ENCODE data around the gene MBD3L1. TPM values are rescaled to one million over a fixed set of nuclear protein-coding genes. Genes with fewer than 3 reads are reported as not detected.

Gene MBD3L1
- total and polyA plus RNA-seq, 2 experiments from 2014 or later: not detected

DNA sequence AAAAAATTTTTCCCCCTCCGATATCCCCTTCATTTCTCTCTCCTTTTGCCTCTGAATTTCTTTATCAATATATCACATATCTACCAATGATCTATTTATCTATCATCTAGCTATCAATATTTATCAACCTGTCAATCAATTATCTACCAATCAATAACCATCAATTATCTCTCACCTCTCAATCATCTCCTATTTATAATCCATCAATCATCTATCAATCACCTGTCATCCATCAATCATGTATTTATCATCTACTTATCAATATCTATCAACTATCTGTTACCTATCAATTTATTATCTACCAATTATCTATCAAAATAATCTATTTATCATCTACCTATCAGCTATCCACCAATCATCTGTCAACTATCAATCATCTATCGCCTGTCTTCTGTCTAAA is 17.1 kb downstream of the MBD3L1 start (continued):
- TF ChIP-seq, protein P1, sequence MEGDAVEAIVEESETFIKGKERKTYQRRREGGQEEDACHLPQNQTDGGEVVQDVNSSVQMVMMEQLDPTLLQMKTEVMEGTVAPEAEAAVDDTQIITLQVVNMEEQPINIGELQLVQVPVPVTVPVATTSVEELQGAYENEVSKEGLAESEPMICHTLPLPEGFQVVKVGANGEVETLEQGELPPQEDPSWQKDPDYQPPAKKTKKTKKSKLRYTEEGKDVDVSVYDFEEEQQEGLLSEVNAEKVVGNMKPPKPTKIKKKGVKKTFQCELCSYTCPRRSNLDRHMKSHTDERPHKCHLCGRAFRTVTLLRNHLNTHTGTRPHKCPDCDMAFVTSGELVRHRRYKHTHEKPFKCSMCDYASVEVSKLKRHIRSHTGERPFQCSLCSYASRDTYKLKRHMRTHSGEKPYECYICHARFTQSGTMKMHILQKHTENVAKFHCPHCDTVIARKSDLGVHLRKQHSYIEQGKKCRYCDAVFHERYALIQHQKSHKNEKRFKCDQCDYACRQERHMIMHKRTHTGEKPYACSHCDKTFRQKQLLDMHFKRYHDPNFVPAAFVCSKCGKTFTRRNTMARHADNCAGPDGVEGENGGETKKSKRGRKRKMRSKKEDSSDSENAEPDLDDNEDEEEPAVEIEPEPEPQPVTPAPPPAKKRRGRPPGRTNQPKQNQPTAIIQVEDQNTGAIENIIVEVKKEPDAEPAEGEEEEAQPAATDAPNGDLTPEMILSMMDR (conservative IDR thresholded peaks at IDR 0.05; ENCODE audit: low read depth in 2 of 2): no peak
- TF ChIP-seq STAT1 (IDR thresholded peaks at IDR 0.05; ENCODE audit: unreplicated experiment): no peak
- no peak for TF ChIP-seq EZH2phosphoT487 (IDR thresholded peaks at IDR 0.05; ENCODE audit: unreplicated experiment)
- TF ChIP-seq JUNB (IDR thresholded peaks at IDR 0.05; ENCODE audit: unreplicated experiment): no peak
- no peak for TF ChIP-seq ZNF331 (CRISPR knock-in tag; IDR thresholded peaks at IDR 0.05; ENCODE audit: low read depth)
- TF ChIP-seq, protein P2, sequence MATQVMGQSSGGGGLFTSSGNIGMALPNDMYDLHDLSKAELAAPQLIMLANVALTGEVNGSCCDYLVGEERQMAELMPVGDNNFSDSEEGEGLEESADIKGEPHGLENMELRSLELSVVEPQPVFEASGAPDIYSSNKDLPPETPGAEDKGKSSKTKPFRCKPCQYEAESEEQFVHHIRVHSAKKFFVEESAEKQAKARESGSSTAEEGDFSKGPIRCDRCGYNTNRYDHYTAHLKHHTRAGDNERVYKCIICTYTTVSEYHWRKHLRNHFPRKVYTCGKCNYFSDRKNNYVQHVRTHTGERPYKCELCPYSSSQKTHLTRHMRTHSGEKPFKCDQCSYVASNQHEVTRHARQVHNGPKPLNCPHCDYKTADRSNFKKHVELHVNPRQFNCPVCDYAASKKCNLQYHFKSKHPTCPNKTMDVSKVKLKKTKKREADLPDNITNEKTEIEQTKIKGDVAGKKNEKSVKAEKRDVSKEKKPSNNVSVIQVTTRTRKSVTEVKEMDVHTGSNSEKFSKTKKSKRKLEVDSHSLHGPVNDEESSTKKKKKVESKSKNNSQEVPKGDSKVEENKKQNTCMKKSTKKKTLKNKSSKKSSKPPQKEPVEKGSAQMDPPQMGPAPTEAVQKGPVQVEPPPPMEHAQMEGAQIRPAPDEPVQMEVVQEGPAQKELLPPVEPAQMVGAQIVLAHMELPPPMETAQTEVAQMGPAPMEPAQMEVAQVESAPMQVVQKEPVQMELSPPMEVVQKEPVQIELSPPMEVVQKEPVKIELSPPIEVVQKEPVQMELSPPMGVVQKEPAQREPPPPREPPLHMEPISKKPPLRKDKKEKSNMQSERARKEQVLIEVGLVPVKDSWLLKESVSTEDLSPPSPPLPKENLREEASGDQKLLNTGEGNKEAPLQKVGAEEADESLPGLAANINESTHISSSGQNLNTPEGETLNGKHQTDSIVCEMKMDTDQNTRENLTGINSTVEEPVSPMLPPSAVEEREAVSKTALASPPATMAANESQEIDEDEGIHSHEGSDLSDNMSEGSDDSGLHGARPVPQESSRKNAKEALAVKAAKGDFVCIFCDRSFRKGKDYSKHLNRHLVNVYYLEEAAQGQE (IDR thresholded peaks at IDR 0.05; ENCODE audit: unreplicated experiment): no peak
- TF ChIP-seq EZH2 (IDR thresholded peaks at IDR 0.05; ENCODE audit: low read depth, unreplicated experiment): no peak
- no peak for TF ChIP-seq POLR2AphosphoS5 (IDR thresholded peaks at IDR 0.05; ENCODE audit: low read depth)

DNA sequence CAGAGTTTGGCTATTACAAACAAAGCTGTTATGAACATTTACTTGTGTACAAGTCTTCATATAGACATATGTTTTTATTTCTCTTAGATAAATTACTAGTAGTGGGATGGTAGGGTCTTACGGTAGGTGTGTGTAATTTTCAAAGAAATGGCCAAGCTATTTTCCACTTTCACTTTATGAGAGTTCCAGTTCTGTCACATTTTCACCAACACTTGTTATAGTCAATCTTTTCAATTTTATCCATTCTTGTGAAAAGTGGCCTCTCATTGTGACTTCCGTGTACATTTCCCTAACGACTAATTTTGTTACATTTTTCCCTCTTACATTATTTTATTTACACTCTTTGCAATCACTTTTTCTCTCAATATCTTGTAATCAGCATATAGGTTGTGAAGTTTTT is 18.3 kb downstream of the MBD3L1 start:
- no peaks in the 10 kb centered on the region for H3F3A ChIP-seq (replicated peaks; ENCODE audit: low read depth)
- no peaks in the 10 kb centered on the region for H3K79me2 ChIP-seq (replicated peaks; ENCODE audit: insufficient read depth)
- H3K27me3 ChIP-seq (ENCODE audit: insufficient read depth): no peaks in the 10 kb centered on the region
- H3K9me2 ChIP-seq (ENCODE audit: insufficient read depth): no peaks in the 10 kb centered on the region
- H3K4me3 ChIP-seq: no peak overlapping the region
- H3K4me2 ChIP-seq: no peak overlapping the region
- no peaks in the 10 kb centered on the region for H3K36me3 ChIP-seq (ENCODE audit: insufficient read depth)
- H3K9me3 Mint-ChIP-seq: peaks cover 96% of the 10 kb centered on the region
- peaks cover 36% of the 10 kb centered on the region for H3K36me3 Mint-ChIP-seq (ENCODE audit: low read depth)
- H3K4me1 Mint-ChIP-seq: no peaks in the 10 kb centered on the region
- no peak for DNase-seq (ENCODE audit: low spot score)
- H3K4me1 ChIP-seq (ENCODE audit: insufficient read depth): no peaks in the 10 kb centered on the region
- H3K27ac Mint-ChIP-seq: no peak overlapping the region
- H3K27me3 Mint-ChIP-seq (ENCODE audit: insufficient read depth, low read depth, poor library complexity): peaks cover 1% of the 10 kb centered on the region
- H4K20me1 ChIP-seq (replicated peaks; ENCODE audit: insufficient read depth): no peaks in the 10 kb centered on the region
- ATAC-seq: no peak
- H3K4me3 Mint-ChIP-seq: no peak overlapping the region
- H2AFZ ChIP-seq: no peak overlapping the region
- H3K27ac ChIP-seq (ENCODE audit: low read depth): no peak overlapping the region
- TF ChIP-seq EZH2phosphoT487 (IDR thresholded peaks at IDR 0.05; ENCODE audit: unreplicated experiment): no peak
- TF ChIP-seq, protein P3, sequence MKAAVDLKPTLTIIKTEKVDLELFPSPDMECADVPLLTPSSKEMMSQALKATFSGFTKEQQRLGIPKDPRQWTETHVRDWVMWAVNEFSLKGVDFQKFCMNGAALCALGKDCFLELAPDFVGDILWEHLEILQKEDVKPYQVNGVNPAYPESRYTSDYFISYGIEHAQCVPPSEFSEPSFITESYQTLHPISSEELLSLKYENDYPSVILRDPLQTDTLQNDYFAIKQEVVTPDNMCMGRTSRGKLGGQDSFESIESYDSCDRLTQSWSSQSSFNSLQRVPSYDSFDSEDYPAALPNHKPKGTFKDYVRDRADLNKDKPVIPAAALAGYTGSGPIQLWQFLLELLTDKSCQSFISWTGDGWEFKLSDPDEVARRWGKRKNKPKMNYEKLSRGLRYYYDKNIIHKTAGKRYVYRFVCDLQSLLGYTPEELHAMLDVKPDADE (IDR thresholded peaks at IDR 0.05): no peak
- TF ChIP-seq ZNF331 (CRISPR knock-in tag; IDR thresholded peaks at IDR 0.05; ENCODE audit: low read depth): no peak
- TF ChIP-seq, protein P1 (conservative IDR thresholded peaks at IDR 0.05; ENCODE audit: low read depth in 2 of 2): no peak
- TF ChIP-seq, protein P4, sequence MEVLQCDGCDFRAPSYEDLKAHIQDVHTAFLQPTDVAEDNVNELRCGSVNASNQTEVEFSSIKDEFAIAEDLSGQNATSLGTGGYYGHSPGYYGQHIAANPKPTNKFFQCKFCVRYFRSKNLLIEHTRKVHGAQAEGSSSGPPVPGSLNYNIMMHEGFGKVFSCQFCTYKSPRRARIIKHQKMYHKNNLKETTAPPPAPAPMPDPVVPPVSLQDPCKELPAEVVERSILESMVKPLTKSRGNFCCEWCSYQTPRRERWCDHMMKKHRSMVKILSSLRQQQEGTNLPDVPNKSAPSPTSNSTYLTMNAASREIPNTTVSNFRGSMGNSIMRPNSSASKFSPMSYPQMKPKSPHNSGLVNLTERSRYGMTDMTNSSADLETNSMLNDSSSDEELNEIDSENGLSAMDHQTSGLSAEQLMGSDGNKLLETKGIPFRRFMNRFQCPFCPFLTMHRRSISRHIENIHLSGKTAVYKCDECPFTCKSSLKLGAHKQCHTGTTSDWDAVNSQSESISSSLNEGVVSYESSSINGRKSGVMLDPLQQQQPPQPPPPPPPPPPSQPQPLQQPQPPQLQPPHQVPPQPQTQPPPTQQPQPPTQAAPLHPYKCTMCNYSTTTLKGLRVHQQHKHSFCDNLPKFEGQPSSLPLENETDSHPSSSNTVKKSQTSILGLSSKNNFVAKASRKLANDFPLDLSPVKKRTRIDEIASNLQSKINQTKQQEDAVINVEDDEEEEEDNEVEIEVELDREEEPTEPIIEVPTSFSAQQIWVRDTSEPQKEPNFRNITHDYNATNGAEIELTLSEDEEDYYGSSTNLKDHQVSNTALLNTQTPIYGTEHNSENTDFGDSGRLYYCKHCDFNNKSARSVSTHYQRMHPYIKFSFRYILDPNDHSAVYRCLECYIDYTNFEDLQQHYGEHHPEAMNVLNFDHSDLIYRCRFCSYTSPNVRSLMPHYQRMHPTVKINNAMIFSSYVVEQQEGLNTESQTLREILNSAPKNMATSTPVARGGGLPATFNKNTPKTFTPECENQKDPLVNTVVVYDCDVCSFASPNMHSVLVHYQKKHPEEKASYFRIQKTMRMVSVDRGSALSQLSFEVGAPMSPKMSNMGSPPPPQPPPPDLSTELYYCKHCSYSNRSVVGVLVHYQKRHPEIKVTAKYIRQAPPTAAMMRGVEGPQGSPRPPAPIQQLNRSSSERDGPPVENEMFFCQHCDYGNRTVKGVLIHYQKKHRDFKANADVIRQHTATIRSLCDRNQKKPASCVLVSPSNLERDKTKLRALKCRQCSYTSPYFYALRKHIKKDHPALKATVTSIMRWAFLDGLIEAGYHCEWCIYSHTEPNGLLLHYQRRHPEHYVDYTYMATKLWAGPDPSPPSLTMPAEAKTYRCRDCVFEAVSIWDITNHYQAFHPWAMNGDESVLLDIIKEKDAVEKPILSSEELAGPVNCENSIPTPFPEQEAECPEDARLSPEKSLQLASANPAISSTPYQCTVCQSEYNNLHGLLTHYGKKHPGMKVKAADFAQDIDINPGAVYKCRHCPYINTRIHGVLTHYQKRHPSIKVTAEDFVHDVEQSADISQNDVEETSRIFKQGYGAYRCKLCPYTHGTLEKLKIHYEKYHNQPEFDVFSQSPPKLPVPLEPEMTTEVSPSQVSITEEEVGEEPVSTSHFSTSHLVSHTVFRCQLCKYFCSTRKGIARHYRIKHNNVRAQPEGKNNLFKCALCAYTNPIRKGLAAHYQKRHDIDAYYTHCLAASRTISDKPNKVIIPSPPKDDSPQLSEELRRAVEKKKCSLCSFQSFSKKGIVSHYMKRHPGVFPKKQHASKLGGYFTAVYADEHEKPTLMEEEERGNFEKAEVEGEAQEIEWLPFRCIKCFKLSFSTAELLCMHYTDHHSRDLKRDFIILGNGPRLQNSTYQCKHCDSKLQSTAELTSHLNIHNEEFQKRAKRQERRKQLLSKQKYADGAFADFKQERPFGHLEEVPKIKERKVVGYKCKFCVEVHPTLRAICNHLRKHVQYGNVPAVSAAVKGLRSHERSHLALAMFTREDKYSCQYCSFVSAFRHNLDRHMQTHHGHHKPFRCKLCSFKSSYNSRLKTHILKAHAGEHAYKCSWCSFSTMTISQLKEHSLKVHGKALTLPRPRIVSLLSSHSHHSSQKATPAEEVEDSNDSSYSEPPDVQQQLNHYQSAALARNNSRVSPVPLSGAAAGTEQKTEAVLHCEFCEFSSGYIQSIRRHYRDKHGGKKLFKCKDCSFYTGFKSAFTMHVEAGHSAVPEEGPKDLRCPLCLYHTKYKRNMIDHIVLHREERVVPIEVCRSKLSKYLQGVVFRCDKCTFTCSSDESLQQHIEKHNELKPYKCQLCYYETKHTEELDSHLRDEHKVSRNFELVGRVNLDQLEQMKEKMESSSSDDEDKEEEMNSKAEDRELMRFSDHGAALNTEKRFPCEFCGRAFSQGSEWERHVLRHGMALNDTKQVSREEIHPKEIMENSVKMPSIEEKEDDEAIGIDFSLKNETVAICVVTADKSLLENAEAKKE (CRISPR knock-in tag; IDR thresholded peaks at IDR 0.05): no peak
